GM18868 (cell line): ENCODE results near the gene PLSCR4.

ENCODE experiments used
- ATAC-seq: cut with Tn5 transposase; IDR thresholded peaks from one replicate; pipeline ENCODE4 v1.9.1; 2021; ENCODE audit warnings: mild to moderate bottlenecking, moderate library complexity; ENCODE audit not compliant: unreplicated experiment

The PLSCR4 gene

DNA sequence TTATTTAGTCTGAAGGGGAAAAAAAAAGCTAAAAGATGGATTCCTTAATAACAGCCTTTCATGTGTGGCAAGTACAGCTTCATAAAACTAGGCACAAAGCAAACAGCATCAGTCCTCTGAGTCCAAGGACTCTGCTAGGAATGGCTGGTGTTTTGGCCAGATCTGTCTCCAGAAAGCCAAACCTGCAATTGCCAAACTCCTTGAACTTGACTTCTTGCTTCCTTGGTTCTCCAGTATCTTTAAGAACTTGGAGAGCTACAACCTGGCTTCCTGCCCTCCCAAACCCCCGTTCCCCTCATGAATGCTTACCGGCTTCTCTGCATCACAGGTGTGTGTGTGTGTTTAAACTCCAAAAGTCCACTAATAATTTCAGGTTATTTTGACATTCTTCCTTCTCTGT lies 88.3 kb downstream of the PLSCR4 start:
- ATAC-seq: no peak

DNA sequence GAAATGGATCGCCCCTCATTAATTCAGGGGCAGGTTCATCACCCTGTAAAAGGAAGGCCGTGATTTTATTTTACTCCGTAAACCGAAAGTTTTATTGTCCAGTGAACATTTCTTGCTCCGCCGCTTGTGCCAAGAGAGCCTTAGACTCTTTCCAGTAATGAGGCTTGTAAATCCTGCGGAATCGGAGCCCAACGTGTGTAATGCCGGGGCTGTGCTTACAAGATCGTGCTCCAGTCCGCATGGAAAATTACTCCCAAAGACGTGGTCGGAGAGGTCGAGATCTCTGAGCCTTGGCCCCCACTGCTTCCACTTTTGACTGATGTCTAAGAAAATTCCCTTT lies 89.3 kb downstream of the PLSCR4 start:
- ATAC-seq: no peak

GRCh38 chr3:146160964-146161662 lies 89.8 kb downstream of the PLSCR4 start, which contains the start of gene PLOD2:
PLOD2 (minus strand) TSS chr3:146161184; CDS start chr3:146160989, 195 bp downstream.
- ATAC-seq: peak; percentile 56

GRCh38 chr3:146160321-146160963 lies 90.5 kb downstream of the PLSCR4 start:
- peak; percentile 19 for ATAC-seq

GRCh38 chr3:146159616-146160320 lies 91.1 kb downstream of the PLSCR4 start:
- ATAC-seq: no peak

DNA sequence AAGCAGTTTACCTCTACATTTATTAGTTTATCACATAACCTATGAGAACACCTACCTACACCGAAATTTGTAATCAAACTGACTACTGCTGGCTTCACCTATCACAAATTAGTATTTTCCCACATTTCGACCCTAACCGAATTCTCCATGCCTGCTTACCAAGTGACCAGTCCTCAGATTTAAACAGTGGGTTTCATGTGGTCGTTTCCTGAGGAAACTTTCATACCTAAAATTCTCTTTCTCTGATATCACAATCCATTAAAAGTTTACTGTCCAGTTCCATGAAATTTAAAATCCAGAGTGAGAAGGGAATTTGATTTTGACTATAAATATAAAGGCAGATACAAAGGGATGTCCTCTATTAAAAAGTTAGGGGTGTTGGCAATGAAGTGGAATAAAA lies 91.9 kb downstream of the PLSCR4 start:
- ATAC-seq: no peak

DNA sequence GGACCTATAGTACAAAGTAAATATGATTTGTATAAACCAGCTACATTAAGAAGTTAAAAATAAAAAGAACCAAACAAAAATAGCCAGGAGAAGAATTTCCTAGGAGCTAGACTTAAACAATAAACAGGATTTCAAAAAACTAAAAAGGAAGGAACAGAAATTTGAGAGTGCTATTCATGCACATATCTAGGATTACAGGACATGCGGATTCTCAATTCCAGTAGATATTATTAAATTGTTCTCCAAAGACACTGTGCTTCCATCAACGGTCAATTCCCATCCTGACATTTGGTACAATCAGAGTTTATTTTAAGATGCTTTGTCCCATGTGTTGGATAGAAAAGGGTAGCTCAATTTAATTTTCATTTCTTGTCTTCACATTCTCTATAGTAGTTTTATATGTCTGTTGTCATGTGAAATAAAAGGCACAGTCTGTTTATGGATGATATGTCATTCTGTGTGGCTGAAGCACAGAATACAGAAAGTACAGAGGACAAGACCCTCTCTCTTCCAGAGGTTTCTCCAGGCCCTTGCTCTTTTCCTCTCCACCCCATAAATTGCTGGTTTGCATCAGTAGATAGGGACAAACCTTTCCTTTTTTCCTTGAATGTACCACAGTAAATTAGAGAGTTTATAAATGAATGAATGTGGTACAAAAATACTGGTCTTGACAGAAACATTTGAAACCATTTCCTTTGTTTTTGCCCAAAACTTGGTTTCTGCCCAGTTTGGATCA lies 93.4 kb downstream of the PLSCR4 start:
- no peak for ATAC-seq

DNA sequence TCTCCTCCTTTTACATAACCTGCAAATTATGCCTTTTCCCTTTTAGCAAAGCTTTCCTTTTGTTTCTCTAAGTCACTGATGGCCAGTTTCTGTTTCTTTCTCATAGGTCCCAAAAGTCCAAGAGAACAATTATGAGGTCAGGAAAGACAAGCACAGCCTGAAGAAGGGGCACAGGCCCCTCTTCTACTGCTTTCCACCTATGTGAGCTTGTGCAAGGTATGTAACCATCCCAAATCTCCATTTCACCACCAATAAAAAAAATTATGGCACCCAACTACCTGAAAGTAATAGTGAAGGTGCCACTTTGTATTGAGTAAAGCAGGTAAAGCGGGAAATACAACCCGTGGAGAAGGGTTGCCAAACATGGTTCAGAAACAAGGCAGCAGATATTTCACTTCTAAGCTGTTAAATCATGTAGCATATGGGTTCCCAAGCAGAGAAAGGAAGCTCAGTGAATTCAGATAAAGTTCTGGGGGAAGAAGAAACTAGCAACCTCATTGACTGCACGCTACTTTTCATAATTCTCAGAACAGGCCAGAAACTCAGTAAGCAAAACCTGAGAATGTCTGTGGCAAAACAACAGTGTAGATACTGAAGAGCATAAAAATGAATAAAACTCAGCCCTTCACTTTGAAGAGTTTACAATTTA lies 94.1 kb downstream of the PLSCR4 start:
- no peak for ATAC-seq

DNA sequence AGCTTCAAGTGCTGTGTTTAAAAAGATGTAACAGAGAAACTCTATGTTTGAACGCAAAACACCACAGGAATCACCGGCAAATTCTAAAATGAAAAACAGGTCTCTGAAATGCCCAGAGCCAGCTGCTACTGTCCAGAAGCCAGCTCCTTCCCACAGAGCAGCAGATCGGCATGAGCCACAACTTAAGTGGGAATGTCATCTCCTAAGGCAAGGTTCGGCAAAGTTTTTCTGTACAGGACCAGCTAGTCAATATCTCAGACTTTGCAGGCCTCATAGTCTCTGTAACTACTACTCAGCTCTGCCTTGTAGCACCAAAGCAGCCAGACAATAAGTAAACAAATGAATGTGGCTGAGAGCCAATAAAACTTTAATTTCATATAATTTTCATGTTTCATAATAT lies 94.8 kb downstream of the PLSCR4 start:
- no peak for ATAC-seq

GRCh38 chr3:146154995-146155394 lies 95.9 kb downstream of the PLSCR4 start:
- no peak for ATAC-seq

GRCh38 chr3:146154316-146154715 lies 96.6 kb downstream of the PLSCR4 start:
- no peak for ATAC-seq

DNA sequence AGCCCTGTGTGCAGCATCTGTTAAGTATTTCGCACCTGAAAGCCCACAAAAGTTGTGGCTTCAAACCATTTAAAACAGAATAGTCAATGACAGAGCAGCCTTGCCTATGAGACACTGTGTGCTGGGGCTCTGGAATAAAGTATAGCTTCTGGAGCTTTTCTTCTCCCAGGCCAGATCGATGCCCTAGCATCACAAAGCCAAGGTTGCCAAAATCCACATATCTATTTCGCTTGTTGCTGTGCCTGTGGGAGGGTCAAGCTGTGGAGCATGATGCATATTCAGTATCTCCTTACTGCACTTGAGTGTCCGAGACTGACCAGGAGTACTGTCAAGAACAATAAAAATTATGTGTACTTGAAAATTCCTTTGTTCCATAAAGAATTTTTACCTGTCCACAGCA lies 97.5 kb downstream of the PLSCR4 start:
- ATAC-seq: no peak

- ATAC-seq: no peak
Measured at GRCh38 chr3:146152834-146153233, 98.1 kb downstream of the PLSCR4 start.

- no peak for ATAC-seq
Measured at GRCh38 chr3:146148468-146148931, 102.4 kb downstream of the PLSCR4 start.

- no peak for ATAC-seq
Measured at GRCh38 chr3:146145642-146146041, 105.3 kb downstream of the PLSCR4 start.

GRCh38 chr3:146142757-146143156 lies 108.1 kb downstream of the PLSCR4 start:
- no peak for ATAC-seq
